Limb (tissue), 2 donors: Measurements from ENCODE around the gene DAB2IP.
A peak's percentile ranks its signal among the peaks of the same experiment; 100 is the strongest.

Source experiments
- DNase-seq, 2 donors: peaks; one replicate each; pipeline ENCODE4 v3.0.0-alpha.2; 2016; ENCODE audit errors: extremely low spot score in 2 of 2

The DAB2IP gene

GRCh38 chr9:121625590-121625989 lies 25.8 kb upstream of the DAB2IP start:
- no peak for DNase-seq

- DNase-seq: no peak
Measured at GRCh38 chr9:121626012-121626411, 25.4 kb upstream of the DAB2IP start.

GRCh38 chr9:121627427-121627826 lies 24.0 kb upstream of the DAB2IP start:
- DNase-seq: no peak

- DNase-seq: no peak
Measured at GRCh38 chr9:121628401-121628800, 23.0 kb upstream of the DAB2IP start.

GRCh38 chr9:121631115-121631514 lies 20.3 kb upstream of the DAB2IP start:
- no peak for DNase-seq

GRCh38 chr9:121631978-121632418 lies 19.4 kb upstream of the DAB2IP start:
- no peak for DNase-seq

GRCh38 chr9:121633119-121633714 lies 18.2 kb upstream of the DAB2IP start:
- DNase-seq: no peak

GRCh38 chr9:121633736-121634135 lies 17.7 kb upstream of the DAB2IP start:
- no peak for DNase-seq

- DNase-seq: peak; percentile 56 to 63
Measured at GRCh38 chr9:121634329-121635261, 16.8 kb upstream of the DAB2IP start.

- no peak for DNase-seq
Measured at GRCh38 chr9:121635300-121635876, 16.0 kb upstream of the DAB2IP start.

GRCh38 chr9:121636341-121636865 lies 15.0 kb upstream of the DAB2IP start:
- DNase-seq: no peak

GRCh38 chr9:121636978-121637712 lies 14.3 kb upstream of the DAB2IP start:
- DNase-seq: no peak

- DNase-seq: no peak
Measured at GRCh38 chr9:121637713-121638220, 13.7 kb upstream of the DAB2IP start.

- DNase-seq: no peak
Measured at GRCh38 chr9:121638399-121638798, 13.0 kb upstream of the DAB2IP start.

GRCh38 chr9:121638901-121639592 lies 12.4 kb upstream of the DAB2IP start:
- DNase-seq: no peak

GRCh38 chr9:121639619-121640018 lies 11.8 kb upstream of the DAB2IP start:
- no peak for DNase-seq

- peak in 1 of 2 donors; percentile 58 for DNase-seq
Measured at GRCh38 chr9:121640076-121640475, 11.4 kb upstream of the DAB2IP start.

- no peak for DNase-seq
Measured at GRCh38 chr9:121640491-121641223, 10.8 kb upstream of the DAB2IP start.

- no peak for DNase-seq
Measured at GRCh38 chr9:121641224-121641611, 10.2 kb upstream of the DAB2IP start.

GRCh38 chr9:121642758-121643157 lies 8.7 kb upstream of the DAB2IP start:
- DNase-seq: no peak
